ENCODE results near the gene PIGS. TPM values are rescaled to one million over a fixed set of nuclear protein-coding genes. Genes with fewer than 3 reads are reported as not detected.

PIGS gene
- total and polyA plus RNA-seq, 2 of the 4 experiments (the other 2 are of a cell fraction): 28.7 to 78.9 TPM

DNA sequence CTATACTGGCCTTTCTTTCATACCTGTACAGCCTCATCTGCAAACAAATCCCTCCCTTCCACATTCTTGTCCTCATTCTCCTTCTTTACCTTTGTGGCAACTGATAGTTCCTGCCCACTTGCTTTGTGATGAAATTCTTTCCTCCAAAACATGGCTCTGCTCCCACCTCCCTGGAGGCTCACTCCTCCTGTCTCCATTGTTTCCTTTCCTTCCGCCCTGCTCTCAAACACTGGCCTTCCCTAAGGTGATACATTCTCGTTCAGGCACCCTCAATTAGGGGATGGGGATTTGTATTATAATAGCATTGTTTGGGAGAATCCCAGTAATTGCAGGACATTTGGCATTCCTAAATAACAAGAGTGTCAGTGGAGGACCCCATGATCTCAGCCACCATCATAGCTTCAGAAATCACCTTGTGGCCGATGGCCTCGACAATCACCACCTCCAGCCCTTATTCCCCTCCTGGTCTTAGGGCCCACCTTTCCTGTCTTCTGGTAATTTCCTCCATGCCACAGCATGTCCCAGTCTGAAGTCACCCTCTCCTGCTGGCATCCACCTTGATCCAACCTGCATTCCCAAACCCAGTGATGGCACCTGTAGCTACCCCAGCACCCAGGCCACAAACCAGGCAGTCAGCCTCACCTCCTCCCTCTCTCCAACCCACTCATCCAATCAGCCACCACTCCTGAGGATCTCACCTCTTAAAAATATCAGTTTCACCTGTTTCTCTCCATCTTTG lies 26.8 kb downstream of the PIGS start (continued):
- no peak for TF ChIP-seq NFE2L2 (IDR thresholded peaks at IDR 0.05; ENCODE audit: low read depth, low read length)

DNA sequence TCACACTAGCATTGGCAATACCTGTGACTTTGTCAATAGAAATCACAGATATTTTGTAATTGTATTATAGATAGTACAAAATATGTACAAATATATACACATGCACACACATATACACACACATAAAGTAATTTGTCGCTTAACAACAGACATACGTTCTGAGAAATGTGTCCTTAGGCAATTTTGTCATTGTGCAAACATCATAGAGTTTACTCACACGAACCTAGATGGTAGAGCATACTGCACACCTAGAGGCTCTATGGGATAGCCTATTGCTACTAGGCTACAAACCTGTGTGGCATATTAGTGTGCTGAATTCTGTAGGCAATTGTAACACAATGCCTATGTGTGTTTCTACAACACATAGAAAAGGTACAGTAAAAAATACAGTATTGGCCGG lies 29.9 kb downstream of the PIGS start:
- no TSS peak for BruUV-seq (replicated peaks)
- H3K27ac ChIP-seq (ENCODE audit: insufficient read depth, low read length): no peak overlapping the region
- H3K56ac ChIP-seq (ENCODE audit: extremely low read depth, insufficient read depth, low read length): no peak overlapping the region
- in situ Hi-C loops (cut with MboI; ENCODE audit: low sequenced_read_pairs) (no loop called here), intact Hi-C loops (cut with micrococcal nuclease) (loop anchor here (10.0 kb wide), 1 partner anchor 137 kb away; the partner anchor contains the start of gene SLC46A1), dilution Hi-C loops (cut with HindIII; ENCODE audit: low sequenced_read_pairs, unreplicated experiment) (no loop called here)
- ChIA-PET POLR2A (ENCODE audit: unreplicated experiment) (no interaction called here), CTCF (interaction anchor here (0.6 kb wide), 1 partner anchor 323 kb away, joined by 4 read pairs; no protein-coding TSS in a partner anchor)
- no peaks in the 10 kb centered on the region for H3K9me1 ChIP-seq (ENCODE audit: insufficient read depth, low read length)
- no peaks in the 10 kb centered on the region for H3K4me1 ChIP-seq (ENCODE audit: control insufficient read depth, insufficient read depth, low read length)
- no peak overlapping the region for H2AFZ ChIP-seq (replicated peaks; ENCODE audit: low read length, poor library complexity)
- no peak overlapping the region for H4K91ac ChIP-seq (ENCODE audit: insufficient read depth, low read depth, low read length)
- H4K20me1 ChIP-seq (ENCODE audit: insufficient read depth, low read length): no peaks in the 10 kb centered on the region
- no peak for ATAC-seq (ENCODE audit: low read depth)
- no peak overlapping the region for H4K5ac ChIP-seq (ENCODE audit: low read depth, low read length)
- no peak overlapping the region for H3K14ac ChIP-seq (replicated peaks; ENCODE audit: low read depth, low read length)
- no peak overlapping the region for H3K23ac ChIP-seq (ENCODE audit: low read depth, low read length)
- no peak overlapping the region for H2BK15ac ChIP-seq (ENCODE audit: low read depth, low read length)
- H3K27me3 ChIP-seq (ENCODE audit: control insufficient read depth, insufficient read depth, low read length): peaks cover 16% of the 10 kb centered on the region
- no peak overlapping the region for H2AK9ac ChIP-seq (replicated peaks; ENCODE audit: low read depth, low read length, poor library complexity)
- DNase-seq: no peak
- no peak overlapping the region for H3K4me3 ChIP-seq (ENCODE audit: insufficient read depth, low read depth, low read length)
- no peak overlapping the region for H2AK5ac ChIP-seq (ENCODE audit: low read depth, low read length)
- H3K4me2 ChIP-seq (ENCODE audit: low read depth, low read length): no peak overlapping the region
- no peaks in the 10 kb centered on the region for H3K9me3 ChIP-seq (ENCODE audit: control insufficient read depth, insufficient read depth, low read length)
- H2BK20ac ChIP-seq (ENCODE audit: low read depth, low read length): no peak overlapping the region
- WGBS, 2 experiments (ENCODE audit: extremely low coverage in 2 of 2, insufficient read length in 1 of 2): 87% methylated on average over 3 of the region's 4 CpGs; no CpG with 5 or more reads in 1 of the 2 experiments
- H3K4ac ChIP-seq (ENCODE audit: low read depth, low read length): no peak overlapping the region
- H3K9ac ChIP-seq (ENCODE audit: low read depth, low read length): no peak overlapping the region
- H2BK5ac ChIP-seq (ENCODE audit: low read depth, low read length, poor library complexity, severe bottlenecking): no peak overlapping the region
- no peak overlapping the region for H4K8ac ChIP-seq (ENCODE audit: low read depth in 2 of 2, low read length in 2 of 2)
- H3K36me3 ChIP-seq (ENCODE audit: control insufficient read depth, insufficient read depth, low read length): no peaks in the 10 kb centered on the region
- H3K79me1 ChIP-seq (ENCODE audit: low read depth in 1 of 2, low read length in 2 of 2): no peaks in the 10 kb centered on the region
- no peak overlapping the region for H2BK120ac ChIP-seq (ENCODE audit: low read depth, low read length)
- H3K18ac ChIP-seq (ENCODE audit: low read depth, low read length): no peak overlapping the region
- no peak for TF ChIP-seq SMC3 (IDR thresholded peaks at IDR 0.05; ENCODE audit: low read depth, low read length)
- TF ChIP-seq, protein P1, sequence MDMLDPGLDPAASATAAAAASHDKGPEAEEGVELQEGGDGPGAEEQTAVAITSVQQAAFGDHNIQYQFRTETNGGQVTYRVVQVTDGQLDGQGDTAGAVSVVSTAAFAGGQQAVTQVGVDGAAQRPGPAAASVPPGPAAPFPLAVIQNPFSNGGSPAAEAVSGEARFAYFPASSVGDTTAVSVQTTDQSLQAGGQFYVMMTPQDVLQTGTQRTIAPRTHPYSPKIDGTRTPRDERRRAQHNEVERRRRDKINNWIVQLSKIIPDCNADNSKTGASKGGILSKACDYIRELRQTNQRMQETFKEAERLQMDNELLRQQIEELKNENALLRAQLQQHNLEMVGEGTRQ (IDR thresholded peaks at IDR 0.05; ENCODE audit: low read depth, low read length): no peak
- no peak for TF ChIP-seq MXI1 (IDR thresholded peaks at IDR 0.05; ENCODE audit: borderline replicate concordance, low read depth, low read length)
- no peak for TF ChIP-seq RCOR1 (IDR thresholded peaks at IDR 0.05; ENCODE audit: insufficient replicate concordance, low read length)
- TF ChIP-seq, protein P2, sequence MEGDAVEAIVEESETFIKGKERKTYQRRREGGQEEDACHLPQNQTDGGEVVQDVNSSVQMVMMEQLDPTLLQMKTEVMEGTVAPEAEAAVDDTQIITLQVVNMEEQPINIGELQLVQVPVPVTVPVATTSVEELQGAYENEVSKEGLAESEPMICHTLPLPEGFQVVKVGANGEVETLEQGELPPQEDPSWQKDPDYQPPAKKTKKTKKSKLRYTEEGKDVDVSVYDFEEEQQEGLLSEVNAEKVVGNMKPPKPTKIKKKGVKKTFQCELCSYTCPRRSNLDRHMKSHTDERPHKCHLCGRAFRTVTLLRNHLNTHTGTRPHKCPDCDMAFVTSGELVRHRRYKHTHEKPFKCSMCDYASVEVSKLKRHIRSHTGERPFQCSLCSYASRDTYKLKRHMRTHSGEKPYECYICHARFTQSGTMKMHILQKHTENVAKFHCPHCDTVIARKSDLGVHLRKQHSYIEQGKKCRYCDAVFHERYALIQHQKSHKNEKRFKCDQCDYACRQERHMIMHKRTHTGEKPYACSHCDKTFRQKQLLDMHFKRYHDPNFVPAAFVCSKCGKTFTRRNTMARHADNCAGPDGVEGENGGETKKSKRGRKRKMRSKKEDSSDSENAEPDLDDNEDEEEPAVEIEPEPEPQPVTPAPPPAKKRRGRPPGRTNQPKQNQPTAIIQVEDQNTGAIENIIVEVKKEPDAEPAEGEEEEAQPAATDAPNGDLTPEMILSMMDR (conservative IDR thresholded peaks at IDR 0.05; ENCODE audit: low read depth, low read length): no peak
- TF ChIP-seq BHLHE40 (IDR thresholded peaks at IDR 0.05; ENCODE audit: low read depth, low read length): no peak
- TF ChIP-seq, protein P3, sequence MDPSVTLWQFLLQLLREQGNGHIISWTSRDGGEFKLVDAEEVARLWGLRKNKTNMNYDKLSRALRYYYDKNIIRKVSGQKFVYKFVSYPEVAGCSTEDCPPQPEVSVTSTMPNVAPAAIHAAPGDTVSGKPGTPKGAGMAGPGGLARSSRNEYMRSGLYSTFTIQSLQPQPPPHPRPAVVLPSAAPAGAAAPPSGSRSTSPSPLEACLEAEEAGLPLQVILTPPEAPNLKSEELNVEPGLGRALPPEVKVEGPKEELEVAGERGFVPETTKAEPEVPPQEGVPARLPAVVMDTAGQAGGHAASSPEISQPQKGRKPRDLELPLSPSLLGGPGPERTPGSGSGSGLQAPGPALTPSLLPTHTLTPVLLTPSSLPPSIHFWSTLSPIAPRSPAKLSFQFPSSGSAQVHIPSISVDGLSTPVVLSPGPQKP (IDR thresholded peaks at IDR 0.05; ENCODE audit: borderline replicate concordance, low read depth, low read length): no peak
- TF ChIP-seq POLR2A (IDR thresholded peaks at IDR 0.05; ENCODE audit: low read depth, low read length): no peak
- TF ChIP-seq FOS (IDR thresholded peaks at IDR 0.05; ENCODE audit: low read depth, low read length): no peak
- no peak for TF ChIP-seq MAZ (IDR thresholded peaks at IDR 0.05; ENCODE audit: borderline replicate concordance, low read depth, low read length)
- no peak for TF ChIP-seq MAFK (IDR thresholded peaks at IDR 0.05; ENCODE audit: low read depth, low read length)
- TF ChIP-seq CEBPB (IDR thresholded peaks at IDR 0.05; ENCODE audit: low read depth, low read length): no peak

Measured in IMR-90 (cell line).